ES-I3 (cell line): ENCODE data around the gene ZNF710.
"Not testable (repeated sequence)": the region's sequence is repeated elsewhere in the genome, so short reads cannot be mapped to it uniquely, and the experiment has no call there.

Experiments used
- H3K36me3 ChIP-seq: 2 replicates; pipeline ENCODE4 v1.6.1; 2013; ENCODE audit warnings: mild to moderate bottlenecking, low read length, control low read depth, moderate library complexity; ENCODE audit not compliant: insufficient read depth
- H3K4me1 ChIP-seq: 2 replicates; pipeline ENCODE4 v1.6.1; 2013; ENCODE audit warnings: mild to moderate bottlenecking, control low read depth, low read length; ENCODE audit not compliant: insufficient read depth
- H3K9ac ChIP-seq: 2 replicates; pipeline ENCODE4 v1.6.1; 2013; ENCODE audit warnings: low read depth, mild to moderate bottlenecking, low read length, moderate library complexity
- H3K9me3 ChIP-seq: 2 replicates; pipeline ENCODE4 v1.6.1; 2013; ENCODE audit warnings: mild to moderate bottlenecking, low read length, moderate library complexity; ENCODE audit not compliant: control insufficient read depth, insufficient read depth

The ZNF710 gene

GRCh38 chr15:90105521-90105920, 104.4 kb downstream of the ZNF710 start:
- Histone ChIP-seq H3K9me3 (no peaks in the 10 kb centered on the region), H3K36me3 (no peaks in the 10 kb centered on the region), H3K9ac (no peak overlapping the region), H3K4me1 (peaks cover 13% of the 10 kb centered on the region; the same call in 1 of the 2 replicates)

GRCh38 chr15:90106522-90107117, 105.5 kb downstream of the ZNF710 start:
- Histone ChIP-seq H3K4me1 (peaks cover 9% of the 10 kb centered on the region; the same call in 1 of the 2 replicates), H3K9me3 (no peaks in the 10 kb centered on the region), H3K9ac (no peak overlapping the region), H3K36me3 (no peaks in the 10 kb centered on the region)

GRCh38 chr15:90108038-90108437, 106.9 kb downstream of the ZNF710 start:
- H3K4me1 ChIP-seq, result not testable (repeated sequence)

GRCh38 chr15:90109163-90109751, 108.1 kb downstream of the ZNF710 start:
- H3K4me1 ChIP-seq, H3K9ac ChIP-seq, H3K9me3 ChIP-seq, H3K36me3 ChIP-seq: not testable (repeated sequence)

More at GRCh38 chr15:90108038-90108437, 106.9 kb downstream of the ZNF710 start:
- H3K9me3 ChIP-seq, H3K9ac ChIP-seq, H3K36me3 ChIP-seq: not testable (repeated sequence)

- Histone ChIP-seq H3K4me1 (no peaks in the 10 kb centered on the region), H3K9me3 (peaks cover 13% of the 10 kb centered on the region), H3K36me3 (no peaks in the 10 kb centered on the region), H3K9ac (no peak overlapping the region)
Observed at GRCh38 chr15:90113166-90113565, 112.0 kb downstream of the ZNF710 start.

GRCh38 chr15:90114451-90114901, 113.4 kb downstream of the ZNF710 start:
- H3K9me3 ChIP-seq, result peaks cover 13% of the 10 kb centered on the region
- H3K36me3 ChIP-seq, result no peaks in the 10 kb centered on the region
- H3K4me1 ChIP-seq, result no peaks in the 10 kb centered on the region
- H3K9ac ChIP-seq, result no peak overlapping the region

- Histone ChIP-seq H3K36me3 (no peaks in the 10 kb centered on the region), H3K4me1 (no peaks in the 10 kb centered on the region), H3K9me3 (peaks cover 13% of the 10 kb centered on the region), H3K9ac (no peak overlapping the region)
Observed at GRCh38 chr15:90115783-90116182, 114.7 kb downstream of the ZNF710 start.

- Histone ChIP-seq H3K4me1 (no peaks in the 10 kb centered on the region), H3K9ac (no peak overlapping the region), H3K9me3 (peaks cover 7% of the 10 kb centered on the region), H3K36me3 (no peaks in the 10 kb centered on the region)
Observed at GRCh38 chr15:90119367-90119766, 118.2 kb downstream of the ZNF710 start.

- Histone ChIP-seq H3K9me3 (no peaks in the 10 kb centered on the region), H3K9ac (no peak overlapping the region), H3K4me1 (peaks cover 4% of the 10 kb centered on the region; the same call in 1 of the 2 replicates), H3K36me3 (no peaks in the 10 kb centered on the region)
Observed at GRCh38 chr15:90121086-90121485, 120.0 kb downstream of the ZNF710 start.

GRCh38 chr15:90124507-90124906, 123.4 kb downstream of the ZNF710 start:
- Histone ChIP-seq H3K36me3 (no peaks in the 10 kb centered on the region), H3K4me1 (peaks cover 15% of the 10 kb centered on the region), H3K9ac (no peak overlapping the region), H3K9me3 (no peaks in the 10 kb centered on the region)

GRCh38 chr15:90126022-90126421, 124.9 kb downstream of the ZNF710 start:
- Histone ChIP-seq H3K9ac (no peak overlapping the region), H3K36me3 (no peaks in the 10 kb centered on the region), H3K4me1 (peaks cover 15% of the 10 kb centered on the region), H3K9me3 (no peaks in the 10 kb centered on the region)

- no peaks in the 10 kb centered on the region for H3K9me3 ChIP-seq
- no peak overlapping the region for H3K9ac ChIP-seq
- no peaks in the 10 kb centered on the region for H3K36me3 ChIP-seq
Observed at GRCh38 chr15:90126596-90127435, 125.7 kb downstream of the ZNF710 start.

GRCh38 chr15:90130291-90130690, 129.2 kb downstream of the ZNF710 start:
- Histone ChIP-seq H3K4me1 (peaks cover 15% of the 10 kb centered on the region), H3K9me3 (no peaks in the 10 kb centered on the region), H3K9ac (no peak overlapping the region), H3K36me3 (no peaks in the 10 kb centered on the region)

More at GRCh38 chr15:90126596-90127435, 125.7 kb downstream of the ZNF710 start:
- peaks cover 15% of the 10 kb centered on the region for H3K4me1 ChIP-seq
